GM21576 (cell line): Measurements from ENCODE around the gene ALMS1.
"Not testable (repeated sequence)": the region's sequence is repeated elsewhere in the genome, so short reads cannot be mapped to it uniquely, and the experiment has no call there.

Experiments
- ATAC-seq: cut with Tn5 transposase; IDR thresholded peaks from one replicate; pipeline ENCODE4 v1.9.1; 2021; ENCODE audit warnings: mild to moderate bottlenecking, moderate library complexity; ENCODE audit not compliant: unreplicated experiment

The ALMS1 gene

GRCh38 chr2:73614105-73614504, 228.5 kb downstream of the ALMS1 start:
- ATAC-seq, result no peak

- no peak for ATAC-seq
Observed at GRCh38 chr2:73614997-73615396, 229.4 kb downstream of the ALMS1 start.

- not testable (repeated sequence) for ATAC-seq
Observed at GRCh38 chr2:73619925-73620324, 234.3 kb downstream of the ALMS1 start.

- ATAC-seq, result not testable (repeated sequence)
Observed at GRCh38 chr2:73624036-73624435, 238.4 kb downstream of the ALMS1 start.

- not testable (repeated sequence) for ATAC-seq
Observed at GRCh38 chr2:73624625-73625024, 239.0 kb downstream of the ALMS1 start.

- not testable (repeated sequence) for ATAC-seq
Observed at GRCh38 chr2:73626237-73626636, 240.6 kb downstream of the ALMS1 start.

- ATAC-seq, result peak; percentile 58
Observed at GRCh38 chr2:73628493-73628892, 242.9 kb downstream of the ALMS1 start.

- peak; percentile 54 for ATAC-seq
Observed at GRCh38 chr2:73630662-73631266, 245.1 kb downstream of the ALMS1 start.

GRCh38 chr2:73636977-73637376, 251.3 kb downstream of the ALMS1 start:
- ATAC-seq, result not testable (repeated sequence)

GRCh38 chr2:73638429-73638828, 252.8 kb downstream of the ALMS1 start:
- no peak for ATAC-seq

- no peak for ATAC-seq
Observed at GRCh38 chr2:73640511-73640911, 254.9 kb downstream of the ALMS1 start.

GRCh38 chr2:73640946-73641766, 255.5 kb downstream of the ALMS1 start:
- ATAC-seq, result no peak

- no peak for ATAC-seq
Observed at GRCh38 chr2:73641767-73642062, 256.1 kb downstream of the ALMS1 start.

GRCh38 chr2:73642338-73643018, 256.8 kb downstream of the ALMS1 start, which contains the start of gene NAT8:
Gene NAT8, minus strand, starts transcription at chr2:73642422. Its CDS starts 794 bp downstream, at chr2:73641628.
- ATAC-seq, result no peak

- not testable (repeated sequence) for ATAC-seq
Observed at GRCh38 chr2:73647690-73648089, 262.1 kb downstream of the ALMS1 start.

- ATAC-seq, result no peak
Observed at GRCh38 chr2:73651591-73652230, 266.1 kb downstream of the ALMS1 start.

GRCh38 chr2:73652348-73652747, 266.7 kb downstream of the ALMS1 start:
- no peak for ATAC-seq

- no peak for ATAC-seq
Observed at GRCh38 chr2:73654175-73654574, 268.5 kb downstream of the ALMS1 start.
